Measurements from ENCODE around the gene ACR.
A peak's percentile ranks its signal among the peaks of the same experiment; 100 is the strongest.

The ACR gene

GRCh38 chr22:50717709-50718351 is 20.2 kb upstream of the ACR start:
- no peak for DNase-seq

DNA sequence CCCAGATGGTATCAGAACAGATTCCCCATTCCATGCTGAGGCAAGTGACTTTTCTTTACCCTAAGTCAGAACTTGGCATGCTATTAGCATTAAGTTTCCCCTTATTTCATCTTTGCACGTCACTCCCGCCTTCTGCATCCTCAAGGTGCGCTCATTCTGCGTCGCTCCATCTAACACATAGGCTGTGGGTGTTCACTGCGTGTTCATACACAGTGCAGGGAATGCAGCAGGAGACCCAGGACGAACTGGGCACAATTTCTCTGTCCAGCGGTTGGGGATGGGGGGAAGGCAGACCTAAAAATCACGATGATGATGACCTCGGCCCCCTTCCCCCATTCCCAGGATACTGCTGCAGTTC is 19.7 kb upstream of the ACR start:
- no peak for DNase-seq

GRCh38 chr22:50719814-50720300 is 18.1 kb upstream of the ACR start:
- DNase-seq, result no peak

- no peak for DNase-seq
Observed at GRCh38 chr22:50720301-50721256, 17.4 kb upstream of the ACR start.

DNA sequence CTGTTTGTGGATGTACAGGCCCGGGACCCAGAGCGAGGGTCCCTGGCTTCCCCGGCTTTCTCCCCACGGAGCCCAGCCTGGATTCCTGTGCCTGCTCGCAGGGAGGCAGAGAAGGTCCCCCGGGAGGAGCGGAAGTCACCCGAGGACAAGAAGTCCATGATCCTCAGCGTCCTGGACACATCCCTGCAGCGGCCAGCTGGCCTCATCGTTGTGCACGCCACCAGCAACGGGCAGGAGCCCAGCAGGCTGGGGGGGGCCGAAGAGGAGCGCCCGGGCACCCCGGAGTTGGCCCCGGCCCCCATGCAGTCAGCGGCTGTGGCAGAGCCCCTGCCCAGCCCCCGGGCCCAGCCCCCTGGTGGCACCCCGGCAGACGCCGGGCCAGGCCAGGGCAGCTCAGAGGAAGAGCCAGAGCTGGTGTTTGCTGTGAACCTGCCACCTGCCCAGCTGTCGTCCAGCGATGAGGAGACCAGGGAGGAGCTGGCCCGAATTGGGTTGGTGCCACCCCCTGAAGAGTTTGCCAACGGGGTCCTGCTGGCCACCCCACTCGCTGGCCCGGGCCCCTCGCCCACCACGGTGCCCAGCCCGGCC is 16.7 kb upstream of the ACR start:
- no peak for DNase-seq

GRCh38 chr22:50722048-50722701 is 15.8 kb upstream of the ACR start:
- no peak for DNase-seq

- no peak for DNase-seq
Observed at GRCh38 chr22:50722716-50723428, 15.1 kb upstream of the ACR start.

DNA sequence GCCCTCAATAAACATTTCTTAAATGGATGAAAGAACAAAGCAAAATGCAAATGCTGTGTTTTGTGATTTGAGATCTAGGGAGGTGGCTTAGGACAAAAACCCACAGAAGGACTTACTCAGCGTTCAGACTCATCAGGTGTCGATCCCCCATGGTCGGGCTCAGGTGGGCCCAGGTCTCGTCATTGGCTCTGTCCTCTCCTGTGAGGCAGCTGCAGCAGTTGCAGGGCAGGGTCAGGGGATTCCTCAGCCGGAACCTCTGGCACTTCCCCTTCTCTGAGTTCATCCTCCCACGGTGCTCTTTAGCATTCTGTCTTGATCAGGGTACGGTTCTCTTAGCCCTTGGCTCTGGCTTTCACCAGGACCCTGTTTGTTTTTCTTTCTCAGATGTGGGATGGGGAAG is 14.0 kb upstream of the ACR start:
- DNase-seq, result no peak

- DNase-seq, result no peak
Observed at GRCh38 chr22:50724616-50725015, 13.4 kb upstream of the ACR start.

DNA sequence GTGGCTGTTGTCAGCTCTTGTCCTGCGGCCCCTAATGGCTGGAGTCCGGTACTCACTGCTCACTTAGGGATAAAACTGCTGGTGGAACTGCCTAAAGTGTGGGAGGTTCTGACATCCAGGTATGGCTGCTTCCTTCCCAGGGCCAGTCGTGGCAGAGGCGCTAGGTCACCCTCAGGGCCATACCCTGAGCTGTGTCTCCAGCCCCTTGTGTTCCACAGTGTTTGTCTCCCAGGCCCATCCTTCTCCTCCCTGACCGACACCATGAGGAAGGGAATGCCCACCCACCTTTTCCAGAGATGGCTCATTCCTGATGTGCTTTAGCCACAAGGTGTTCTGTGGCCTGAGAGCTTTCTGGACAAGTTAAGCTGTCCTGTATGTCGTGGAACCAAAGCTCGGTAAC is 12.4 kb upstream of the ACR start:
- DNase-seq, result no peak

DNA sequence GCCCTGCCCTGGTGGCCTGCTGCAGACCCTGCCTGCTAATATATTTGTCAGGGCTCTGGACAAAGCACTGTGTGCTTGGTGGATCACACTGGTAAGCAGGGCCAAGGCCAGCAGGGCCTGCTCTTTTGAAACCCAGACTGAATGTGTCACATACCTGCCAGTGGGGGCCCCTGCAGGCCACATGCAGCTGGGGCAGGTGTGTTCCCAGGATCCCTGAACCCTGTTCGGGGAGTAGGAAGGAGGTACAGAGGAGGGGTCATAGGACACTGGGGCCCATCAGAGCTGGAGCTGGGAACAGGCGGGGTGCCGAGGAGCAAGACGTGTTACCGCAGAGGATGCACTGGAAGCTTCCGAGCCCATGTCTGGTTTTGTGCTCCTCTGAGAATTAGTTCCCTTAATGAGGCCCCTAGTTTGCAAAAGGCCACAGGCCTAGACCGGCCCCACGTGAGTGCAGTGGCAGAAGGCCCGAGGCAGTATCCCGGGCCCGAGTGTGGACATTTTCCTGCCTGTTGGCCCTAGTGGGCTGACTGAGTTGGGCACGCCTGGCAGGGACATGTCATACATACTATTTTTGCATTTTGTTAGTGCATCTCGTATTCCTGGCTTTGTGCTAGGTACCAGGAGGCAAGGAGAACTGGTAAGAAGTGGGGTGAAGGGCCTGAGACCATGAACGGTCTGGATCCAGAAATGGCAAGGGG is 11.2 kb upstream of the ACR start:
- DNase-seq, result peak; percentile 62

- no peak for DNase-seq
Observed at GRCh38 chr22:50727678-50728522, 10.1 kb upstream of the ACR start.

- DNase-seq, result no peak
Observed at GRCh38 chr22:50728523-50728931, 9.5 kb upstream of the ACR start.

DNA sequence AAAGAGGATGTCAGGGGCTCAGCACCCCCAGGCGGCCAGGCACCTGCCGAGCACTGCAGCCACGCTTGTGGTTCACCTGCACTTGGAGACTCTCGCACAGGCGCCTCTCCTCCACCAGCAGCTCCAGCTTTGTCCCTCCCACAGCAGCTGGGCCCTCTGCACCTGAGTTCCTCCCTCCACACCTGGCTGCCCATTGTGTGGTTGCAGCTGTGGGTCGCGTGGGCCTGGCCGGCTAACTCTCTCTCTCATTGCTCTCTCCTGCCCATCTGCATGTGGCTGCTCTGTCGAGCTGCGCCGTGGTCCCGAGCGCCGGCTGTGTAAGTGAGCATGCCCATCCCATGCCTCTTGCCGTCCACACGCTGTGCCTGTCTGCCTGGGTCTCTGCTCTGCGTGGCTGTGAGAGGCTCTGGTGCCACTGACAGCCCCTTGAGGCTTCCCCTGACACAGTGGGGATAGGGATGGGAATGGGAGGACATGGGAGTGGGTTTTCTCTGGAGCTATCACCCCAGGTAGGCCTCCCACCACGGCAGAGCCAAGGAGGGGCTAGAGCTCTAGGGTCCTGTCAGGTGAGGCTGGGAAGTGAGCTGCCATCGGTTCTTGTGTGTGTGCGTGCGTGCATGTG is 8.5 kb upstream of the ACR start:
- no peak for DNase-seq

- DNase-seq, result no peak
Observed at GRCh38 chr22:50730013-50730891, 7.8 kb upstream of the ACR start.

- DNase-seq, result no peak
Observed at GRCh38 chr22:50730941-50731661, 6.9 kb upstream of the ACR start.

GRCh38 chr22:50731811-50732624 is 6.0 kb upstream of the ACR start:
- peak; percentile 87 for DNase-seq

- DNase-seq, result no peak
Observed at GRCh38 chr22:50732681-50733080, 5.3 kb upstream of the ACR start.
